GM21360 (cell line): ENCODE measurements around the gene GALNT7.
"Not testable (repeated sequence)": the region's sequence is repeated elsewhere in the genome, so short reads cannot be mapped to it uniquely, and the experiment has no call there.

ENCODE experiments used
- ATAC-seq: cut with Tn5 transposase; IDR thresholded peaks from one replicate; pipeline ENCODE4 v1.9.1; 2021; ENCODE audit warnings: mild to moderate bottlenecking, moderate library complexity; ENCODE audit not compliant: unreplicated experiment

Gene GALNT7, protein sequence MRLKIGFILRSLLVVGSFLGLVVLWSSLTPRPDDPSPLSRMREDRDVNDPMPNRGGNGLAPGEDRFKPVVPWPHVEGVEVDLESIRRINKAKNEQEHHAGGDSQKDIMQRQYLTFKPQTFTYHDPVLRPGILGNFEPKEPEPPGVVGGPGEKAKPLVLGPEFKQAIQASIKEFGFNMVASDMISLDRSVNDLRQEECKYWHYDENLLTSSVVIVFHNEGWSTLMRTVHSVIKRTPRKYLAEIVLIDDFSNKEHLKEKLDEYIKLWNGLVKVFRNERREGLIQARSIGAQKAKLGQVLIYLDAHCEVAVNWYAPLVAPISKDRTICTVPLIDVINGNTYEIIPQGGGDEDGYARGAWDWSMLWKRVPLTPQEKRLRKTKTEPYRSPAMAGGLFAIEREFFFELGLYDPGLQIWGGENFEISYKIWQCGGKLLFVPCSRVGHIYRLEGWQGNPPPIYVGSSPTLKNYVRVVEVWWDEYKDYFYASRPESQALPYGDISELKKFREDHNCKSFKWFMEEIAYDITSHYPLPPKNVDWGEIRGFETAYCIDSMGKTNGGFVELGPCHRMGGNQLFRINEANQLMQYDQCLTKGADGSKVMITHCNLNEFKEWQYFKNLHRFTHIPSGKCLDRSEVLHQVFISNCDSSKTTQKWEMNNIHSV

GRCh38 chr4:173168396-173169177 lies at the start of gene GALNT7:
TSS of gene GALNT7 (plus strand) at chr4:173168811. CDS start at chr4:173168836, 25 bp downstream.
- peak; percentile 36 for ATAC-seq

DNA sequence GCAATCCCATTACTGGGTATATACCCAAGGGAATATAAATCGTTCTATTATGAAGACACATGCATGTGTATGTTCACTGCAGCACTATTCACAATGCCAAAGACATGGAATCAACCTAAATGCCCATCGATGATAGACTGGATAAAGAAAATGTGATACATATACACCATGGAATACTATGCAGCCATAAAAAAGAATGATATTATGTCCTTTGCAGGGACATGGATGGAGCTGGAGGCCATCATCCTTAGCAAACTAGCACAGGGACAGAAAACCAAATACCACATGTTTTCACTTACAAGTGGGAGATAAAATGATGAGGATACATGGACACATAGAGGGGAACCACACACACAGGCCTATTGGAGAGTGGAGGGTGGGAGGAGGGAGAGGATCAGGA lies 49.8 kb upstream of the GALNT7 start:
- not testable (repeated sequence) for ATAC-seq

- no peak for ATAC-seq
Observed at GRCh38 chr4:173119818-173120217, 48.8 kb upstream of the GALNT7 start.

GRCh38 chr4:173121076-173121561 lies 47.5 kb upstream of the GALNT7 start:
- peak; percentile 92 for ATAC-seq

GRCh38 chr4:173124209-173124865 lies 44.3 kb upstream of the GALNT7 start:
- no peak for ATAC-seq

DNA sequence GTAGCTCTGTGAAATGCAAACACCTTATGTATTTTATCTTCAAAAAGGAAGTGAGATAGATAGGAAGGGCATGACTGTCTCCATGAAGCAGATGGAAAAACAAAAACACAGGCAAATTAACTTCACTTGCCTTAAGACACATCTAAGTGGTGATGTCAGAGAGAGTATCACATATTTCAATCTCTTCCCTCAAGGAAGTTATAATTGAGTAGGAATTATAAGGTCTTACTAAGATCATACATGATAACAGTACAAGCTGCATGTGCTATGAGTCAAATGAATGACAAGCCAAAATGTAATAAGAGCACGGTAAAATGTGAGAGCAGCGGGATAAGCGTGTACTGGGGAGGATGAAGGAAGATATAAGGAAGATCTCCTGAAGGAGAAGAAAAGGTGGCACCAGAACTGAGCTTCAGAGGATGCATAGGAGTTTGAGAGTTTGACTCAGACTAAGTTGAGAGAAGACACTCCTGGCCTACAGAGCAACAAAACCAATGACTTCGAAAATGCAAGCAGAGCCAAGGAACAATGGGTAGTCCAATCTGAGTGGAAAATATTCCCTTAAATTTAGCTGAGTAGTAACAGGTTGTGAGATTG lies 43.3 kb upstream of the GALNT7 start:
- no peak for ATAC-seq

DNA sequence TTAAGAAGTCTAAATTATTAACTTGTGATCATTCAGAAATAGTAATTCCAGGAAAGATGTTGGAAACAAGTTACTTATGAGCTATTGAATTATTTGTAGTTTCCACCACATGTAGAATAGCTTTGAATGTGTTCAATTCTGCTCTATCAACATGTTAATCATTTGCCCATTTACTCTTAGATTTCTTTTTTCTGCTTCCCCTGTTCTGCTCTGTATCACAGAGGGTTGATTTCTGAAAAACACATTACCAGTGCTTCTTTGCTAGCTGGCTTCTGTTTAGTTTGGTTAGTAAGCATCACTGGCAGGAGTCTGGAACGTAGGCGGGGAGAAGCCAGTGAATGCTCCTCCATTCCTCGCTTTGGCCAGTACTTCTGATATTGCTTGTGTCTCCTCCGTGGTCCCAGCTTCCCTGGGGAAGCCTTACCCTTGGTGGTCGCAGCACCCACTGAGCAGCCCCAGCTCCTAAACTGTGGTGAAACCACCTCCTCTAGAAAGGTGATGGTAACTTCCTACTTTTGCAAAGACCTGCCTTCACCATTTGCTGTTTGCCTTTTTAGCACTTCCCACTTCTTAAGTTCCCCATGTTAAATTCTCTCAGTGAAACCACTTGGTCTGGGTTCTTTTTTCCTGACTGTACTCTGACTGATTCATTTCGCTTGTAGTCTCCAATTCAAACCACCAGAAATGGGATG lies 40.3 kb upstream of the GALNT7 start:
- no peak for ATAC-seq

GRCh38 chr4:173130687-173131086 lies 37.9 kb upstream of the GALNT7 start:
- ATAC-seq, result no peak

DNA sequence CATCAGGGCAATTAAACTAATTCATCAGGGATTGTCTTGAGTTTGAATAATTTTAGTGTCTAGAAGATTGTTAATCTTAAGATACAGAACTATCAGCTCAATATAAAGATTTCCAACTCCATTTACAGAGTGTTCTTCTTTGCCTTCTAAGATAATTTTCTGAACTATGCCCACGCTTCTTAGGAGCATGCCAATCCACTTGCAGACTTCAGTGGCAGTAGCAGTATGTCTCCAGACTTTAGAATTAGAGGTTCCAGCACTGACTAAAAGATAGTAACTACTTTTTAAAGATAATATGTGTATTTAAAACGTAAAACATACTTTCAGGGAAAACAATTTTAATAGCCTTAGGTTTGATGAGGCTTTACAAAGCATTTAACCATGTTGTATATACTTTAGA lies 34.2 kb upstream of the GALNT7 start:
- ATAC-seq, result no peak

GRCh38 chr4:173135241-173135847 lies 33.3 kb upstream of the GALNT7 start:
- ATAC-seq, result no peak

DNA sequence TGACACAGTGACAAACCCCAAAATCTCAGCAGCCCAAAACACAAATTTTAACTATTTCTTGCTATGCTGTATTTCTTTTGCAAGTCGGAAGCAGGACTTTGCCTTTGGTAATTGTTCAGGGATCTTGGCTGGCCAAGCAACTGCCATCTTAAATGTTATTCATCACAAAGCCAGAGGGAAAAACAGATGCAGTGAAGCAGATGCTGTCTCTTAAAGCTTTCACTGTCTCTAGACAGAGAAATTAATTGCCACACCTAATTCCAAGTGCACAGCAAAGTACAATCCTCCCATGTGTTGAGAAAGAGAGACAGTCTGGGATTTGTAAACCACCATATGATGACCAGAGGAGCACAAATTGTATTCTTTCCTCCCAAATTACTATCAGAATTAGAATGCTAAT lies 30.0 kb upstream of the GALNT7 start:
- ATAC-seq, result no peak

DNA sequence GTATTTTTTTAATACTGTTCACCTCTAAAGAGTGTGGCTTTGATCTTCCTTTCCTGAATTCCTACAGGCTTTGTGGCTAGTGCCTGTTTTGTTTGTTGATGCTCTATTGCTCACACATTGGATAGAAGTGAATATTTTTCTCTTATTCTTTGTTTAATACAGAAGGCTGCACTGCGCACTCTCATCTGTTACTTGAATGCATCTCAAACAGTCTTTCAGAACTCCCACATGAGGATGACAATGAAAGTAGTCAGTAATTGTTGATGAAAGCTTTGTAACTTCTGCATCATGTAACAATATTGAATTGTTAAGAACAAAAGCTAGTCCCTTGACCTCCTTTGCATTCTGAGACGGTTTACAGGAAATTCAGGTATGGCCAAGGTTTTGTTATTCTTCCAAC lies 29.1 kb upstream of the GALNT7 start:
- ATAC-seq, result no peak

DNA sequence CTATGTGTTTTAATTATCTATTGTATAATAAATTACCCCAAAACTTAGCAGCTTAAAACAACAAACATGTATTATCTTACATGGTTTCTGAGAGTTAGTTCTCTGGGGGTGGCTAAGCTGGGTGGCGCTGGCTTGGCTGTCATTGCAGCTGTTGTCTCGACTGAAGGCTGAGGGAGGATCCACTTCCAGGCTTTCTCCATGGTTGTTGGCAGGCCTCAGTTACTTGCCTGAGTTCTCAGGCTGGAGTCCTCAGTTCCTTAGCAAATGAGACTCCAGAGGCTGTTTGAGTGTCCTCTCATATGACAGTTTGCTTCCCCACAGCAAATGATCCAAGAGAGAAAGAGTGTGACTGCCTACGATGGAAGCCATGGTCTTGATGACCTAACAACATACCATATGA lies 23.5 kb upstream of the GALNT7 start:
- no peak for ATAC-seq

GRCh38 chr4:173146456-173146855 lies 22.2 kb upstream of the GALNT7 start:
- no peak for ATAC-seq

DNA sequence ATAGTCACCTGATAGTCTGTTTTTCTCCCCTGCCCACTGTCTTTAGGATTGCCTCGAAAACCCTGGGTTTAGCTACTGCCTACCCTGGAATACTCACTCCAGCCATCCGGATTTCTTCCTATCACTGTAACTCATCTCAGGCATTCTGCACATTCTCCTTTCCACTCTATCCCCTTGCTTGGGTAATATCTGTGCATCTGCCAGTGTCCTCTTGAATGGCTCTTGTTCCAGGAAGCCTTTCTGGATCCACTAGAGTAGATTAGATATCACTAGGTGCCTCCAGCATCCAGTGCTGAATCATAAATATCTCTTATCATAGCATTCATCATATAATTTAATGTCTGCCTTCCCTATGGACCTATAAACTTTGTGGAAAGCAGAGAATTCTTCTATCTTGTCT lies 17.1 kb upstream of the GALNT7 start:
- ATAC-seq, result no peak

- no peak for ATAC-seq
Observed at GRCh38 chr4:173152104-173152503, 16.5 kb upstream of the GALNT7 start.

GRCh38 chr4:173153445-173153844 lies 15.2 kb upstream of the GALNT7 start:
- ATAC-seq, result no peak

- ATAC-seq, result no peak
Observed at GRCh38 chr4:173159791-173160190, 8.8 kb upstream of the GALNT7 start.

DNA sequence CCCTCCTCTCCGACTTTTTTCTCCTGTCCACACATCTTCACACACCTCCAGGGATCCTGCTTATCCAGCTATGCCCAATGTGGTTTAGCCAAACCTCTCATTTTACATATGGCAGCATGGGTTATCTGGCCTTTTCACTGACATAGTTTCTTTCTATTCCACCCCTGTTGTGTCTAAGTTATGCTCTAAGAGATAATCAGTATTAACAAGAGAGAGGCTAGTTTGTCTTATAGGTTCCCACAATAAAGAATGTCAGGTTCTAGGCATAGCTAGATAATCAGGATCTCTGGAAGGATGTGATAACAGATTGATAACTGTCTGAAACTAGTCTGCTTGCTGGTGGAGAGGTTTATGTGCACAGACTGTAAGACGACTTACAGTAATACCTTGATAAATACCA lies 7.7 kb upstream of the GALNT7 start:
- no peak for ATAC-seq

DNA sequence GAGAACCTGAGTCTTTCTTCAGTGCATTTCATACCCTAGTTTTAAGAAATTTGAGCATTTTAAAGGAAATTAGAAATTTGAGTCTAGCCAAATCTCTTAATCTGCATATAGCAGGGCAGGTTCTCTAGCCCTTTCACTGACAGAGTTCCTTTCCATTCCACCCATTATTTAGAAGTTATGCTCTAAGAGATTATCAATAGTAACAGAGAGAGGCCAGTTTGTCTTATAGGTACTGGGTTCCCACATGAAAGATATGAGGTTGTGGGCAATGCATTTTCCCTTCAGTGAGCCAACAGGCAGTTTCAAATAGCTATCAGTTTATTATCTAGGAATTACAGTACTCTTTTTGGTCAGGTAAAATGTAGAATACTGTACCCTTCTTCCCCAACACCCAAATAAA lies 7.3 kb upstream of the GALNT7 start:
- ATAC-seq, result no peak
